Activated CD8-positive, alpha-beta memory T cell treated with anti-CD3 and anti-CD28 coated beads, Interleukin-2, amount 50 U/mL, for 48 hours (primary cell): Measurements from ENCODE around the gene RNF181.
"Not testable (repeated sequence)": the region's sequence is repeated elsewhere in the genome, so short reads cannot be mapped to it uniquely, and the experiment has no call there.

Experiments
- DNase-seq: peaks from one replicate; pipeline ENCODE4 v3.0.0-alpha.2; 2020

The RNF181 gene

GRCh38 chr2:85617723-85618122 lies 22.2 kb downstream of the RNF181 start:
- DNase-seq, result not testable (repeated sequence)

DNA sequence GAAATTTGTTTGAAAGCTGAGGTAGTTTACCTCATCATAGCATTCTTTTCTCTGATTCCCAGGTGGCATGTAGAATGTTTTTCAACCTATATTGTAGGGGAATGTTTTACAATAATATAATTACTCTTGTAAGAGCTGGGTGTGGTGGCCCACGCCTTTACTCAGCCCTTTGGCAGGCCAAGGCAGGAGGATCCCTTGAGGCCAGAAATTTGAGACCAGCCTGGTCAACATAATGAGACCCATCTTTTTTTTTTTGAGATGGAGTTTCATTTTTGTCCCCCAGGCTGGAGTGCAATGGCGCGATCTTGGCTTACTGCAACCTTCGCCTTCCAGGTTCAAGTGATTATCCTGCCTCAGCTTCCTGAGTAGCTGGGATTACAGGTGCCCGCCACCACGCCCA lies 24.1 kb downstream of the RNF181 start:
- no peak for DNase-seq

- DNase-seq, result no peak
Measured at GRCh38 chr2:85621338-85621737, 25.8 kb downstream of the RNF181 start.

DNA sequence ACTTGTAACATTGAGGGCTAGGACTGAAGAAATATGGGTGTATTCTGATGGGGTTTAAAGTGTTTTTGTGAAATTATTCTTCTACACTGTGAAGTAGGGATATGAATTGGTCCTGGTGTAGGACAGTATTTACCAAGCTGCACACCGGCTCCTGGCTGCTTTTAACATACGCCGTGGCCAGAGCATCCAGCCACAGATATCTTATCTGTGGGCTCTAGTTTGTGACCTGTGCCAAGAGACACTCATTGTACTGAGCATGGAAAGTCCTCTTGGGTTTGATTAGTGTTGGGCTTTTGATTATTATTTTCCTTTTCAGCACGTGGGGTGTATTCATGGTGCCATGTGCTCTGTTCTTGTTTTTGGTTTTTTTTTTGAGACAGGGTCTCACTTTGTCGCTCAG lies 28.4 kb downstream of the RNF181 start:
- DNase-seq, result no peak

- no peak for DNase-seq
Measured at GRCh38 chr2:85628658-85629057, 33.1 kb downstream of the RNF181 start.

GRCh38 chr2:85631316-85631715 lies 35.8 kb downstream of the RNF181 start:
- no peak for DNase-seq

- no peak for DNase-seq
Measured at GRCh38 chr2:85635011-85635410, 39.5 kb downstream of the RNF181 start.

GRCh38 chr2:85635636-85636035 lies 40.1 kb downstream of the RNF181 start:
- no peak for DNase-seq

- no peak for DNase-seq
Measured at GRCh38 chr2:85642725-85643124, 47.2 kb downstream of the RNF181 start.

DNA sequence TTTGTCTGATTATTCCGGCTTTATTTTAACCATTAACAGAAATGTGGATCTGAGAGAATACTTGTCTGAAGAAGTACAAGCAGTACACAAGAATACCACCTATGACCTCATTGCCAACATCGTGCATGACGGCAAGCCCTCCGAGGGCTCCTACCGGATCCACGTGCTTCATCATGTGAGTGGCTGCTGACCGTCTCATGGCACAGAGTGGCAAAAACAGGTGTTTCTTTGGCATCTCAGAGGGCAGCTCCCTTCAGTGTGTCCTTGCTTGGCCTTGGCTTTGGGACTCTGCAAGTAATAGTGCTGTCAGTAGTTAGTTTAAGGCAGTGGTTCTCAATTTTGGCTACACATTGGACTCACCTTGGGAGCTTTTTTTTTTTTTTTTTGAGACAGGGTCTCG lies 49.4 kb downstream of the RNF181 start:
- DNase-seq, result no peak

DNA sequence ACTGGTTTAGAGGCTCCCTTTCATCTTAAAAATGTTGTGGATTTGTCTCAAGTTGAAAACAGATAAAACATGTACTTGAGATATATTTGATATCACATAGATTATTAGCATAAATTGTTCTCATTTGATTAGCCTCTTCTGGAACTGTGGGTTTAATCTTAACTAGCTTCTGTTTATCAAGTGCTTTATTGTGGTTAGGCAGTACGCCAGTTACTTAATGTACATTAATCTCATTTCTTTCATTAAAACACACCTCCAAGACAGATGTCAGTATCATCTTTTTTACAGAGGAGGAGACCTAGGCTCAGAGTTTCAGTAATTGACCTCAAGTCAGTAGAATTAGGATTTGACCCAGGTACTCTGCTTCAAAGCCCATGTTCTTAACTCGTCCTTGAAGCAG lies 50.6 kb downstream of the RNF181 start:
- DNase-seq, result no peak
